ENCODE data around the gene TNIK. TPM values are rescaled to one million over a fixed set of nuclear protein-coding genes. Genes with fewer than 3 reads are reported as not detected.

The TNIK gene
- total and polyA plus RNA-seq, 2 of the 13 experiments (the other 11 are each of a cell fraction or from before 2014, with no cell fraction given), result 0.15 to 0.22 TPM

DNA sequence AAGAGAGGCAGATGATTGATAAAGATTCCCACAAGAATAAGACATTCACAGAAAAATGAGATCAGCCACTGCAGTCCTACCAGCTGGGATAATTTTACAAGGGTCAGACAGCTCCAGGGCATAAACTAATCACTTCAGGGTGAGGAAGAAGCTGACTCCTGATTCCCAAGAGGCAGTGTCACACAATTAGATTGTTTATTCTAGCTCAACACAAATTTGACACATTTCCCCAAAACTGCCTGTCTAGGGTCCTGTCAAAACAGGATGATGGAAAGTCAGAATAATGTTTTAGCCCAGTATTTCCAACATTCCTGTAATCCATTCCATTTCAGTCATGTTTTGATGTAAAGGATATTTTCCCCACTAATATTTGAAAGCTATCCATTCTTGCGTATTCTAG lies 110.8 kb downstream of the TNIK start:
- TF ChIP-seq SIX1 (CRISPR knock-in tag; IDR thresholded peaks at IDR 0.05; ENCODE audit: borderline replicate concordance), result no peak
- no peak for TF ChIP-seq MED1 (CRISPR knock-in tag; IDR thresholded peaks at IDR 0.05)
- TF ChIP-seq ZNF775 (CRISPR knock-in tag; IDR thresholded peaks at IDR 0.05; ENCODE audit: borderline replicate concordance), result no peak
- no peak for TF ChIP-seq ZNF333 (CRISPR knock-in tag; IDR thresholded peaks at IDR 0.05; ENCODE audit: borderline replicate concordance)
- TF ChIP-seq JUND (CRISPR knock-in tag; IDR thresholded peaks at IDR 0.05), result no peak
- no peak for TF ChIP-seq MIER2 (CRISPR knock-in tag; IDR thresholded peaks at IDR 0.05)
- TF ChIP-seq SP1 (IDR thresholded peaks at IDR 0.05), result no peak
- no peak for TF ChIP-seq SP1 (CRISPR knock-in tag; IDR thresholded peaks at IDR 0.05)
- TF ChIP-seq ZNF550 (CRISPR knock-in tag; IDR thresholded peaks at IDR 0.05; ENCODE audit: borderline replicate concordance), result no peak
- TF ChIP-seq ZNF17 (CRISPR knock-in tag; IDR thresholded peaks at IDR 0.05), result no peak
- TF ChIP-seq ZNF562 (CRISPR knock-in tag; IDR thresholded peaks at IDR 0.05; ENCODE audit: borderline replicate concordance), result no peak
- TF ChIP-seq, protein P1, sequence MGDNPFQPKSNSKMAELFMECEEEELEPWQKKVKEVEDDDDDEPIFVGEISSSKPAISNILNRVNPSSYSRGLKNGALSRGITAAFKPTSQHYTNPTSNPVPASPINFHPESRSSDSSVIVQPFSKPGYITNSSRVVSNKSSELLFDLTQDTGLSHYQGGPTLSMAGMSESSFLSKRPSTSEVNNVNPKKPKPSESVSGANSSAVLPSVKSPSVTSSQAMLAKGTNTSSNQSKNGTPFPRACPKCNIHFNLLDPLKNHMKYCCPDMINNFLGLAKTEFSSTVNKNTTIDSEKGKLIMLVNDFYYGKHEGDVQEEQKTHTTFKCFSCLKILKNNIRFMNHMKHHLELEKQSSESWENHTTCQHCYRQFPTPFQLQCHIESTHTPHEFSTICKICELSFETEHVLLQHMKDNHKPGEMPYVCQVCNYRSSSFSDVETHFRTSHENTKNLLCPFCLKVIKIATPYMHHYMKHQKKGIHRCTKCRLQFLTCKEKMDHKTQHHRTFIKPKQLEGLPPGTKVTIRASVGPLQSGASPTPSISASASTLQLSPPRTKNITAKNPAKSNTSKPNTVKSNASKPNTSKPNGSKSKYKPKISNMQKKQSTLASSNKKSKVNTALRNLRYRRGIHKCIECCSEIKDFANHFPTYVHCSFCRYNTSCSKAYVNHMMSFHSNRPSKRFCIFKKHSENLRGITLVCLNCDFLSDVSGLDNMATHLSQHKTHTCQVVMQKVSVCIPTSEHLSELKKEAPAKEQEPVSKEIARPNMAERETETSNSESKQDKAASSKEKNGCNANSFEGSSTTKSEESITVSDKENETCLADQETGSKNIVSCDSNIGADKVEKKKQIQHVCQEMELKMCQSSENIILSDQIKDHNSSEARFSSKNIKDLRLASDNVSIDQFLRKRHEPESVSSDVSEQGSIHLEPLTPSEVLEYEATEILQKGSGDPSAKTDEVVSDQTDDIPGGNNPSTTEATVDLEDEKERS (CRISPR knock-in tag; IDR thresholded peaks at IDR 0.05), result no peak
- no peak for TF ChIP-seq ZBTB8A (CRISPR knock-in tag; IDR thresholded peaks at IDR 0.05; ENCODE audit: borderline replicate concordance, low read depth)
- in situ Hi-C loops (cut with HindIII; ENCODE audit: extremely low pct_ligation_motif_present, low pct_unique_long_range_greater_than_20kb), result no loop called here
- DNase-seq (ENCODE audit: low spot score), result no peak
- no peak overlapping the region for H3K4me2 ChIP-seq (ENCODE audit: low read depth, low read length)
- no peaks in the 10 kb centered on the region for H3K9me3 ChIP-seq (ENCODE audit: low read length)
- H4K20me1 ChIP-seq (ENCODE audit: insufficient read depth, low read length), result no peaks in the 10 kb centered on the region
- no peaks in the 10 kb centered on the region for H3K79me2 ChIP-seq (ENCODE audit: insufficient read depth, low read length)
- H3K27ac ChIP-seq (ENCODE audit: extremely low read length, insufficient read depth, low read length), result no peak overlapping the region
- no peak overlapping the region for H2AFZ ChIP-seq (ENCODE audit: low read length)
- no TSS peak for BruUV-seq (replicated peaks)
- ChIA-PET POLR2A (no interaction called here), CTCF (ENCODE audit: low intra/inter-chr PET ratio, low total read pairs) (no interaction called here)
- no peak overlapping the region for H3K4me3 ChIP-seq (replicated peaks in 1 of 3; ENCODE audit: insufficient read depth in 1 of 3, low read depth in 2 of 3, low read length in 3 of 3)
- no peak for ATAC-seq
- H3K9ac ChIP-seq (ENCODE audit: insufficient read depth, low read depth, low read length), result no peak overlapping the region
- FAIRE-seq, result no peak
- 100% methylated on average over 1 of the region's 1 CpG for whole genome bisulfite sequencing (ENCODE audit: low lambda C conversion rate)
- H3K27me3 ChIP-seq (ENCODE audit: control insufficient read depth in 1 of 2, insufficient read depth in 2 of 2, low read length in 2 of 2), result no peaks in the 10 kb centered on the region
- intact Hi-C loops (cut with micrococcal nuclease; ENCODE audit: unreplicated experiment), result no loop called here
- H3K4me1 ChIP-seq (ENCODE audit: insufficient read depth, low read length), result no peaks in the 10 kb centered on the region
- no peaks in the 10 kb centered on the region for H3K36me3 ChIP-seq (replicated peaks in 1 of 2; ENCODE audit: control insufficient read depth in 1 of 2, insufficient read depth in 2 of 2, low read length in 2 of 2)

All from HepG2 (cell line).